ENCODE results near the gene RNU4-1.
"Not testable (repeated sequence)": the region's sequence is repeated elsewhere in the genome, so short reads cannot be mapped to it uniquely, and the experiment has no call there.

Gene RNU4-1

DNA sequence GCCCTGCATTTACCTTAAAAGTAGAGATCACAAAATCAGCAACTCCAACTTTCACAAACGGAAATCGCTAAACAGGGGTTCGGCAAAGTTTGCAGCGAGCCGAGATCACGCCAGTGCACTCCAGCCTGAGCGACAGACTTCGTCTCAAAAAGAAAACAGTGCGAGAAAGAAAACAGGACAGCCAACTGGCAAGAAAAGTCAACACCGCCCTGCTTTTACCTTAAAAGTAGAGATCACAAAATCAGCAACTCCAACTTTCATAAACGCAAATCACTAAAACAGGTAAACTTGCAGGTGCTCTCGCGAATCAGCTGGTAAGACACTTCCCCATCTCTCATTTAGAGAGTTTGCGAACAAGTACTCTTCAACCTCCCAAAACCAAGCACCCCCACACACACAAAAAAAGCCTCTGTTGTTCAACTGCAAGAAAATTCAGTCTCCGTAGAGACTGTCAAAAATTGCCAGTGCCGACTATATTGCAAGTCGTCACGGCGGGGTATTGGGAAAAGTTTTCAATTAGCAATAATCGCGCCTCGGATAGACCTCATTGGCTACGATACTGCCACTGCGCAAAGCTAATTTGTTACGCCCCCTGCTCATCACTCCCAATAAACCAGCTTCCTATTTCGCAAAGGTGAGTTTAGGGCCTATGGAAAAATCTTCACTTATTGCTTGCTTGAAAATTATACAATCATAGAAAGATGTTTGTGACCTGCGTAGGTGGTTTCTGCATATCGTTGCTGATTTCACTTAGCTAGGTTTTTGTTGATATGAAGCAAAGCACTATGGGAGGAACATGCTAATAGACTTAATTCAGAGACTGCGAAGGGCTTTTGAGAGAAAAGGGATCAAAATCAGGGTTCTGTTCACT, at the start of gene RNU4-1:
RNU4-1 (minus strand) TSS at position 577 of the 871 bp plus-strand sequence.
- peak; percentile 99 for DNase-seq

DNA sequence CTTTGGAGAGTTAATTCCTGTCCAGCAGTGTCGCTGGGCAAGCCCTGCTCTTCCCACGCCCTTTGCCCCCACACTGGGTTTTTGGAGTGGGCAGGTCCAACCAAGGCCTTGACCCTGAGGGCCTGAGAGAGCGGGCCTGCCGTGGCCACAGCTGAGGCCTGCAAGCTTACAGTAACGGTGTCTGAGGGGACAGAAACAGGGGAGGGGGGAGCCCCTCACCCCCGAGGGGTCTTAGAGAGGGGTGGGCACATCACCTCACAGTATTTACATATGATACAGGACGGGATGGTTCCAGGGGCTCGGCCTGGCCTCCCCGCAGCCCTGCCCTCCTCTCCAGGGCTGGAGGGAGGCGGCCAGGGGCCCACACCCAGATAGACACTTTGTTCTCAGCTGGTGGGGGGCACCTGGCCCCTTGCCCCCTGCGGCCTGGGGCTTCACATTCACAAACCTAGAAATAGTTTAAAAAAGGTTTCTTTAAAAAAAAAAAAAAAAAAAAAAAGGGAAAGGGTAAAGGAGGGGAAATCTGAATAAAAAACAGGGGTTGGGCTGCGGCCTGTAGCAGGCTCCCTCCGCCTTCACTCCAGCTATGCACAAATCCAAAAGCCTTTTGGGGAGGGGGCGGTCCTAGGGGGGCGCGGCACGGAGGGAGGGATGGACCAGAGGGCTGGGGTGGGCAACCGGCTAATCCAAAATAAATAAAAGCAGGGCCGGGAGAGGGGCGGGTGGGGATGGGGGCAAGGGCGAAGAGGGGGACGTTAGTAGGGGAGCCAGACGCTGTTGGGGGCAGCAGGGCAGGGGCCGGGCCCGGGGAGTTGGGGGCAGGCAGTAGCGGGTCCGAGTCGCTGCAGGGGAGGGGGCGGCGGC, 49.4 kb upstream of the RNU4-1 start:
- DNase-seq = no peak

DNA sequence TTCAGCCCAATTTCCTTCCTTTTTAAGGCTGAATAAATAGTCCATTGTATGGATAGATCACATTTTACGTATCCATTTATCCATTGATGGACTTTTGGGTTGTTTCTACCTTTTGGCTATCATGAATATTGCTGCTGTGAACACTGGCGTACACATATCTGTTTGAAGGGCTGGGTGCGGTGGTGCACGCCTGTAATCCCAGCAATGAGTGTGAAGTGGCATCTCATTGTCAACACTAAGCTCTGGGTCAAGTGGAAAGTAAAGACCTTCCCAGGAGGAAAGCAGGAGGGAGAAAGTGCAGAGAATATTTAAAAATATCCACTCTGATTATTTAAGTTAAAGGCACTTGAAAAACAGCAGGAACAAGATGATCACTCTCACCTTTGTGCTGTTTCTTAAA, 46.2 kb upstream of the RNU4-1 start:
- DNase-seq = no peak

DNA sequence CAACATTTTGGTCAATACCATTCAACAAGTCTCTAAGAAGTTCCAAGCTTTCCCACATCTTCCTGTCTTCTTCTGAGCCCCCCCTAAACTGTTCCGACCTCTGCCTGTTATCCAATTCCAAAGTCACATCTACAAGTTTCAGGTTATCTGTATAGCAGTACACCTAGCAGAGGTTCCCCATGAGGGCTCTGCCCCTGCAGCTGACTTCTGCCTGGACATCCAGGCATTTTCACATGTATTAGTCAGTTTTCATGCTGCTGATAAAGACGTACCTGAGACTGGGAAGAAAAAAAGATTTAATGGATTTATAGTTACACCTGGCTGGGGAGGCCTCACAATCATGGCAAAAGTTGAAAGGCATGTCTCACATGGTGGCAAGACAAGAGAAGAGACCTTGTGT, 44.7 kb upstream of the RNU4-1 start:
- DNase-seq = no peak

DNA sequence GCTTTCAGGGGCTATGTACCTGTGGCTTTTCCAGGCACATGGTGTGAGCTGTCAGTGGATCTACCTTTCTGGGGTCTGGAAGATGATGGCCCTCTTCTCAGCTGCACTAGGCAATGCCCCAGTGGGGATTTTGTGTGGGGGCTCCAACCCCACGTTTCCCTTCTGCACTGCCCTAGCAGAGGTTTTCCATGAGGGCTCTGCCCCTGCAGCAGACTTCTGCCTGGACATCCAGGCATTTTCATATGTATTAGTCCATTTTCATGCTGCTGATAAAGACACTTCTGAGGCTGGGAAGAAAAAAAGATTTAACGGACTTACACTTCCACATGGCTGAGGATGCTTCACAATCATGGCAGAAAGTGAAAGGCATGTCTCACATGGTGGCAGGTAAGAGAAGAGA, 43.4 kb upstream of the RNU4-1 start:
- not testable (repeated sequence) for DNase-seq

DNA sequence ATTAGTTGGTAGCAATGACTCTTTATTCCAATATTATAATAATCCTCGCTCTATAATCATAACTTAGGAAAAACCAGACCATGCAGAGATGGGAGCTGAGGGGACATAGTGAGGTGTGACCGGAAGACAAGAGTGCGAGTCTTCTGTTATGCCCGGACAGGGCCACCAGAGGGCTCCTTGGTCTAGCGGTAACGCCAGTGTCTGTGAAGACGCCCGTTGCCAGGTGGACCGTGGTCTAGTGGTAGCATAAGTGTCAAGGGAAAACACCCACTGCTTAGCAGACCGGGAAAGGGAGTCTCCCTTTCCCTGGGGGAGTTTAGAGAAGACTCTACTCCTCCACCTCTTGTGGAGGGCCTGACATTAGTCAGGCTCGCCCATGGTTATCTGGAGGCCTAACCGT, 42.4 kb upstream of the RNU4-1 start:
- peak; percentile 61 for DNase-seq

DNA sequence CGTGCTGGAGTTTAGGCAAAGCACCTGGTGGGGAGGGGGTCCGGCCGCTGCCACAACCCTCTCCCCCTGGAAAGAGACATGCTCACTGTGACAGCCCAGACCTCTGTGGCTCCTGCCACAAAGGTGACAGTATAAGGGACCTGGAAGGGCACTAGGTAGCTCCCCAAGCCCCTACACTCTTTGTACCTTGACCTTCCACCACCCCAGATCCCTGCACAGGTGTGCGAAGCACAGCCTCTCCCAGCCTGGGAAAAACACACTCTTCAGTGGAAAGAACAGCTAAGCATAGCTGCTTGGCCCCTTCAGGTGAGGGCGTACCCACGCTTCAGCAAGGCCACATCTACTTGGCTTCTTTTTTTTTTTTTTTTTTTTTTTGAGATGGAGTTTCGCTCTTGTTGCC, 39.5 kb upstream of the RNU4-1 start:
- DNase-seq = no peak

DNA sequence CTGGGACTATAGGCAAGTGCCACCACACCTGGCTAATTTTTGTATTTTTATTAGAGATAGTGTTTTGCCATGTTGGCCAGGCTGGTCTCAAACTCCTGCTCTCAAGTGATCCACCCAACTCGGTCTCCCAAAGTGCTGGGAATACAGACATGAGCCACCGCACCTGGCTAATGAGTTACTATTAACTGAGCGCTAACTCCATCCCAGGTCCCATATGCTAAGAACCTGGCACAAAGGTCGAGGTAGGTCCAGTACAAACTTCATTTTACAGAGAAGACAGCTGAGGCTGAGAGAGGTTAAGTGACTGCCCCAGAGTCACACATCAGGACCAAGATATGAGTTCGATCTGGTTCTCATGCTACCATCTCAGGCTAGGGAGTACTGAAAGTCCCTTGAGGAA, 39.0 kb upstream of the RNU4-1 start:
- no peak for DNase-seq

DNA sequence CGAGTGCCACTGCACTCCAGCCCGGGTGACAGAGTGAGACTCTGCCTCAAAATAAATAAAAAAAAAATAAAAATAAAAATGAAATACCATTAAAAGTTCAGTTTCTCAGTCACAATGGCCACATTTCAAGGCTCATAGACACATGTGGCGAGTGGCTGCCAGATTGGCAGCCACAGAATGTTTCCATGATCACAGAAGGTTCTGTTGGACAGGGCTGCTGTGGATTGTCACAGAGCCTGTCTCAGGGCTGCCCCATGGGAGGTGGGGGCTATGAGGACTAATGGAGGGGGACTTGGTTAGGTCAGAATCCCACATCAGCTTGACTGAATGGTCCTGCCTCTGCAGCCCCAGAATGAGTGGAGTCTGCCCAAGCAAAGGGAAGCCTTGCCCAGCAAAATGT, 38.4 kb upstream of the RNU4-1 start:
- DNase-seq = no peak

DNA sequence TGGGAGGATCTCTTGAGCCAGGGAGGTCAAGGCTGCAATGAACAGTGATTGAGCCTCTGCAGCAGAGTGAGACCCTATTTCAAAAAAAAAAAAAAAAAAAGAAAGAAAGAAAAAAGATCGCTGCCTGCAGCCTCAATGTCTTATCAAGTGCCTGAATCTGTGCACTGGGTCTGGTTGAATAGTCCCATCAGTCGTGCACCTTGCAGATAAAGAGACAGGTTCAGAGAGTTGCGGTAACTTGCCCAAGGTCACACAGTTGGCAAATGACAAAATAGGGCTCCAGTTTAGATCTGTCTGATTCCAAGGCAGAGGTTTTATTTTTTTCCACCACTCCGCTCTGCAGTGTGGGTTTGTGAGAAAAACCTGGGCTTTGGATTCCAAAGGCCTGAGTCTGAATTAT, 35.2 kb upstream of the RNU4-1 start:
- no peak for DNase-seq

DNA sequence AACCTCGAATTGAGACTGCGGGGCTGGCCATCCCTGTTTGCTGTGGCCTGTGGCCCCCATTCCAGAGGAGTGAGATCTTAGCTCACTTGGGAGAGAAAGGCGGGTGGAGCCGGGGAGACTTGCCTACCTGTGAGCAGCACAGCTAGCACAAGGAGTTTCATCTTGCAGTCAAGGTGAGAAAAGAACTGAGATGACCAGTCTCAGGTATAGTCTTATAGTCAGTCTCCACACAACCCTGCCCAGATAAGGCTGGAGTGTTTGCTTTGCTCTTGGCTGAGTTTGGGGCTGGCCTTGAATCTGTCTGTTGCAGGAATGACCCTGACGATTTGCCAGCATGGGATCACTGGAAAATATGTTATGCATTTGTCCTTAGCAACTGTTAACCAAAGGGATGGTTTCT, 34.6 kb upstream of the RNU4-1 start, which contains the start of gene PLA2G1B:
PLA2G1B (minus strand) TSS at position 187 of the 400 bp plus-strand sequence; CDS start at position 161, 26 bp downstream.
- no peak for DNase-seq

DNA sequence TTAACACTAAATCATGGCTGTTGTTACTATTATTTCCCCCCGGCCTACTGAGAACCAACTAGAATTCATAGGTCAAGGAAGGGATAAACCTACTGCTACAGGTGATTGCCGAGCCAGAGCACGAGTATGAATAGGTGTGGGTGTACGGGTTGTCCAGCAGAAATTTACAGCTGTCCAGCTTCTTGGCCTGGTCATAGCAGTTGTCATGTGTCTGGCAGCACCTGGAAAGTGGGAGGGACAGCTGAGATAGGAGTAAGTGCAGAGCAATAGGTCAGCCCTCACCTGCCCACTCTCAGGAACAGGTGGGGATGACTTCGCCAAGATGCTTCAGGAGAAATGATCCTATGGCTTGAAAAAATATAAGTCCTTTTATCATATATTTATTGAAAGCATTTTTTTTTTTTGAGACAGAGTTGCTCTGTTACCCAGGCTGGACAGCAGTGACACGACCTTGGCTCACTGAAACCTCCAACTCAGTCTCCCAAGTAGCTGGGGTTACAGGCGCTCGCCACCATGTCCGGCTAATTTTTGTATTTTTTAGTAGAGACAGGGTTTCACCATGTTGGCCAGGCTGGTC, 31.9 kb upstream of the RNU4-1 start:
- no peak for DNase-seq

DNA sequence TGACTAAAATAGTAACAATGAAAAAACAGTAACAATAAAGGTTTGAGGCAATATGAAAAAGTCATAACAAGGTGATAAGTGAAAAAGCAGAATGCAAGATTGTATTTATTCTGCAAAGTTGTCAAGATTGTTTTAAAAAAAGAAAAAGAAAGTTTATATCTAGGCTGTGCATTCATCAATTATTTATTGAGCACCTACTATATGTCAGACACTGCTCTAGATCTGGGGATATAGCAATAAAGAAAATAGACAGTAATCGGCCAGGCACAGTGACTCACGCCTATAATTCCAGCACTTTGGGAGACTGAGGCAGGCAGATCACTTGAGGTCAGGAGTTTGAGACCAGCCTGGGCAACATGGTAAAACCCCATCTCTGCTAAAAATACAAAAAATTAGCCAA, 30.7 kb upstream of the RNU4-1 start:
- no peak for DNase-seq

DNA sequence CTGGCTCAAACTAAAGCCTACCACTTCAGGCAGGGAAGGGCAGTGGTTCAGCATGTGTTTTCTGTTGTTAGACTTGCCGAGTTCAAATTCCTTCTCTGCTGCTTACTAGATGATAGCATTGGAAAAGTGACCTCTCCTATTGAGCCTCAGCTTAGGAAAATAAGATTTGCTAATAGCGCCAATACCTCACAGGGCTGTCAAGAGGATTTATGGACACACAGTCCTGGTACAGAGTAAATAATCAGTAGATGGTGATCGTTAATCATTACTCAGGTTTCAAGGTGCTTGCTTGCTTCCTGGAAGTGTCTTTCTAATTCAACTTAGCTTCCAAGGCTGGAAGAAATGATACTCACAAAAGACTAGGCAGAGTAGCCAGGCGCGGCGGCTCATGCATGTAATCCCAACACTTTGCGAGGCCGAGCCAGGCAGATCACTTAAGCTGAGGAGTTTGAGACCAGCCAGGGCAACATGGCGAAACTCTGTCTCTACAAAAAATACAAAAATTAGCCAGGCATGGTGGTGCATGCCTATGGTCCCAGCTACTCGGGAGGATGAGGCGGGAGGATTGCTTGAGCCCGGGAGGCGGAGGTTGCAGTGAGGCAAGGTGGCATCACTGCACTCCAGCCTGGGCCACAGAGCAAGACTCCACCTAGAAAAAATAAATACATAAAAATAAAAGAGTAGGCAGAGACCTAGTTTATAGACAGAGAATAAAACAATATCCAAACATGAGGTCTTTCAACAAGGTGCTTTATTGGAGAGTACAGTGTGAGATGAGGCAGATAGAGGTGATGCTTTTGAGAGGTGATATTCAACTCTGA, 28.6 kb upstream of the RNU4-1 start:
- DNase-seq = no peak

DNA sequence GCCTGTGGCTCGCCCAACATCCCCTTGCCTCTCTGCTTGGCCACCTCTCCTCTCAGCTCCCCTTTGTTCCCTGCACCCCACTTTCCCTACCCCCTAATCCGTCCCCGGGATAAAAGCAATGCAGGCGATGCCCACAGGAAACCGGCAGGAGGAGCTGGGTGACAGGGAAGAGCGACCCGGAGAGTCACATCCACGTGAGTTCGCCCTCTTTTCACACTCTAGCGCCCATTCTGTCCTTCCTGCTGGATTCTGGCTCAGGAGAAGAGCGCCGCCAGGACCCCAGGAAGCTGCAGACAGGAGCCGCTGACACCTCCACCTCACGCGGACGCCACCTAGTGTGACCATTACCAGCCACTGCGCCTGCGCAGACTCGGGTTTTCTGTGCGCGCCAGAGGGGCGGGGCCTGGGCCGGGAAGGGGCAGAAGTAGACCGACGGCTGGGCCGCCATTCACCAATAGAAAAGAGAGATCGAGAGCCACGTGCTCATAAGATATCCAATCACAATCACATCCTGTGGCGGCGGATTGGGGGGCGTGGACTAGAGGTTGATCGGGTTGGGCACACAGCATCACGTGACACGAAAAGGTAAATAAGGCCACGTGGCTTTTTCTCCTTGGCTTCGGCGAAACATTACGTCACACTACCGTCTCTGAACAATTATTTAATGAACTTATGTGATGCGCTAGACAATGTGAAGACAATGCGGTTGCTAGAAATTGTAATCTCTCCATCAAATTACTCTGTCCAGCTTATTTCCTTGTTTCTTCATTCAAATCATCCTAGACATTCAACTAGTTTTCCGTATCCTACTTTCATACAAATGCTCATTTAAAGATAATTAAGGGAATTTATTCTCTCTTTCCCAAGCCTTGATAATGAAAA, 24.4 kb upstream of the RNU4-1 start:
- peak; percentile 100 for DNase-seq

DNA sequence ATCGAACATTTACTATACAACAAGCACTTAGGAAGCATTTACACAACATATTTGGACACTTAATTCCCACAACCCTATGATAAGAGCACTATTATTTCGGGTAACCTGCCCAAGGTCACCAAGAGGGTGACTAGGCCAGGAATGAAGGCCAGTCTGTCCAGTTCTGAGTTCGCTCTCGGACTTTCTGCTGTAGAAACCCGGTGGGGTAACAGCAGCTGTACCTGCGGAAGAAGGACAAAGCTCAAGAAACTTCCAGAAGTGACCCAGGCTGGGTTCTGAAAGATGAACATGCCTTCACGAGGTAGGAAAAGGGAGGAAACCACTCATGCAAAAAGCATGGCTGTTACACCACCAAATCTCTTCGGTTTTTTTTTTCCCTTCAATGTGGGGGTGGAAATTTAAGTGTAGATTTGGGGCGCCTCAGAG, 23.8 kb upstream of the RNU4-1 start:
- DNase-seq = no peak

DNA sequence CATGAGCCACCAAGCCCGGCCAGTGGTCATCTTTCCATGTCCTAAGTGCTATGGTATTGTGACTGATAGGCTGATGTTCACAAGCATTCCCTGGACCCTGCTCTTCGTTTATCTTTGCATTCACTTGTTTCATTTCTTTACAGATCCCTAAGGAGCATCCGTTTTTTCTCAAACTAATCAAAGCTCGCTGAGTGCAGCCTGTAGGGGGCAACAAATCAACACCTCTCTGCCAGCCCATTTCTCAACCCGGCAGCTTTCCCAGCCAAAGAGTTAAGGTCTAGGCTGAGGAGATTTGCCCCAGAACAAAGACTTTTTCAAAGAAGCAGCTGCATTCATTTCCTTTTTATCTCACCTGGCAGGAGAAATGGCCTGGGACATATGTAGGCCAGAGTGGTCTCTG, 21.2 kb upstream of the RNU4-1 start:
- DNase-seq = no peak

DNA sequence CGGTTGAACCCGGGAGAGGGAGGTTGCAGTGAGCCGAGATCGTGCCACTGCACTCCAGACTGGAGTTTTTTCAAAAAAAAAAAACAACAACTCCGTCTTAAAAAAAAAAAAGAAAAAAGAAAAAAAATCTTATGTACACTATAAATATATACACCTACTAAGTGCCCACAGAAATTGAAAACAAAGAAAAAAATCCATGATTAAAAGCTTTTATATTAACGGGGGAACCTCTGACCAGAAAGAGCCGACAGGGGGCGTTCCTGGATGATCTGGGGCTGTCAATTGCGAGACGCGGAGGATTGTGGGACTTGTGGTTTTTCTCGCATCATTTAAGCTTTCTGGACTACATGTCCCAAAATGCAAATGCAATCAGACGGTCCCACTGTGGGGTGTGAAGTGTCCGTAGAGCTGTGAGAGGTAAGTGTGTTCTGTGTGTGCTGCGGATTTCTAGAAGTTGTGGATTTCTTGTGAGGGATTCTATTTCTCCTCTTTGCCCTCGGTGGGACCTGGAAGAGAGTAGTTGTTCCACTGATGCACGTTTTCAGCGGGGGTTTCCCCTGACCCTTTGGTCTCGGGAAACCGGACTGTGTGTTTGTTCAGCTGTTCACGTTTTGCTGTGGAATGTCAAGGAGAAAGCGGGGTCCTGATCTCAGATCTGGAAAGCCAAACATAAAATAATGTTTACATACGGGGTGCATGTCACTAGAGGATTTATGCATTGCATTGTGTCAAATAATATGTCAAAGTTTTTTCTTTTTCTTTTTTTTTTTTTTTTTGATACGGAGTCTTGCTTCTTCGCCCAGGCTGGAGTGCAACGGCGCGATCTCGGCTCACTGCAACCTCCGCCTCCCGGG, 9.2 kb upstream of the RNU4-1 start, which contains the start of gene SIRT4:
SIRT4 (plus strand) TSS at position 360 of the 854 bp plus-strand sequence. CDS start 1,241 bp downstream, outside the sequence.
- DNase-seq = peak; percentile 94

DNA sequence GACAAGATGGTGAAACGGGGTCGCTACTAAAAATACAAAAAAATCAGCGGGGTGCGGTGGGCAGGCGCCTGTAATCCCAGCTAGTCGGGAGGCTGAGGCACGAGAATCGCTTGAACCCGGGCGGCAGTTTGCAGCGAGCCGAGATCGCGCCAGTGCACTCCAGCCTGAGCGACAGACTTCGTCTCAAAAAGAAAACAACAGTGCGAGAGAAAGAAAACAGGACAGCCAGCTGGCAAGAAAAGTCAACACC, 701 bp downstream of the RNU4-1 start:
- no peak for DNase-seq

DNA sequence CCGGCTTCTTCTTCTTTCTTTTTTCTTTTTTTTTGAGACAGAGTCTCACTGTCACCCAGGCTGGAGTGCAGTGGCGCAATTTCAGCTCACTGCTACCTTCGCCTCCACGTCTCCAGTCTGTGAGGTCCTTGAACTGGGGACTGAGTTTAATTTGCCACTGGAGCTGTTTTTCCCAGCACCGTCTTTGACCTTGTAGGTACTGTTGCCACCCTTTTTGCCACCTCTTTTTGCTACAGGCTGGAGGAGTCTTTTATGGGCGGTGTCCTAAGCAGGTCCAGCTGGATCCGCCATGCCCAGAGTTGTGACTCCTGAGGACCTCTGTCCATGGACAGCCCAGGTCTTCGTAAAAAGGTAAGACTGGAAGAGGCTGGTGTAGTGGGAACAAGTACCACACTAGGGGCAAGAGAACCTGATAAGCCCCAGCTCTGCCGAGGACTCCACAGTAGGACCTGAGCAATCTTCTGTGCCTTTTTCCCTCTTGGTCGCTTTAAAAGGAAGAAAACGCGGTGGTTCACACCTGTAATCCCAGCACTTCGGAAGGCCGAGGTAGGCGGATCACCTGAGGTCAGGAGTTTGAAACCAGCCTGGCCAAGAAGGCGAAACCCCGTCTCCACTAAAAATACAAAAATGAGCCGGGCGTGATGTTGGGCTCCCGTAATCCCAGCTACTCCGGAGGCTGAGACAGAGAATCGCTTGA, 2.3 kb downstream of the RNU4-1 start:
- DNase-seq = no peak
